DND-41 (cell line): ENCODE results near the gene NTN1.

Experiments used
- ATAC-seq: fragments of 200-7000 bp; cut with Tn5 transposase; 3 replicates; pipeline ENCODE4 v1.9.1; 2021; ENCODE audit warnings: low read depth; ENCODE audit not compliant: insufficient read depth
- DNase-seq: peaks from one replicate; pipeline ENCODE4 v3.0.0-alpha.2; 2020
- H2AFZ ChIP-seq: 2 replicates; pipeline ENCODE4 v1.6.0; 2012; ENCODE audit warnings: low read depth, low read length
- H3K27ac ChIP-seq: 2 replicates; pipeline ENCODE4 v1.5.1; 2012; ENCODE audit warnings: low read length, inconsistent platforms
- H3K27me3 ChIP-seq: fragments of 200-600 bp; sonication (generic); 2 replicates; pipeline ENCODE4 v1.6.0; 2012; ENCODE audit warnings: low read length, mild to moderate bottlenecking, inconsistent platforms; ENCODE audit not compliant: insufficient read depth, poor library complexity
- H3K36me3 ChIP-seq: 2 replicates; pipeline ENCODE4 v1.5.1; 2012; ENCODE audit warnings: low read length, inconsistent platforms; ENCODE audit not compliant: insufficient read depth
- H3K4me1 ChIP-seq: 2 replicates; pipeline ENCODE4 v1.5.1; 2012; ENCODE audit warnings: mild to moderate bottlenecking, low read length; ENCODE audit not compliant: insufficient read depth
- H3K4me2 ChIP-seq: 2 replicates; pipeline ENCODE4 v1.6.0; 2012; ENCODE audit warnings: mild to moderate bottlenecking, moderate library complexity, low read length, inconsistent platforms; ENCODE audit not compliant: insufficient read depth
- H3K4me3 ChIP-seq, 2 experiments: fragments of 200-600 bp in 1 of 2; shearing (Covaris generic) in 1 of 2; 2 replicates each; pipeline ENCODE4 v1.5.1; 2012 to 2016; ENCODE audit warnings: inconsistent platforms in 2 of 2, low read length in 2 of 2, mild to moderate bottlenecking in 2 of 2, low read depth in 1 of 2, moderate library complexity in 1 of 2
- H3K79me2 ChIP-seq: 2 replicates; pipeline ENCODE4 v1.6.0; 2012; ENCODE audit warnings: low read length, inconsistent platforms; ENCODE audit not compliant: insufficient read depth
- H3K9ac ChIP-seq: 2 replicates; pipeline ENCODE4 v1.6.0; 2012; ENCODE audit warnings: low read depth, mild to moderate bottlenecking, inconsistent platforms, low read length, moderate library complexity
- H3K9me3 ChIP-seq: 2 replicates; pipeline ENCODE4 v1.5.1; 2012; ENCODE audit warnings: low read length, moderate library complexity, mild to moderate bottlenecking, inconsistent platforms; ENCODE audit not compliant: insufficient read depth, severe bottlenecking
- H4K20me1 ChIP-seq: 2 replicates; pipeline ENCODE4 v1.6.0; 2012; ENCODE audit warnings: low read length; ENCODE audit not compliant: insufficient read depth
- CTCF ChIP-seq: IDR thresholded peaks from 2 replicates; pipeline ENCODE4 v1.5.1; 2012; ENCODE audit warnings: borderline replicate concordance, low read length, moderate library complexity, mild to moderate bottlenecking; ENCODE audit not compliant: poor library complexity, severe bottlenecking; ENCODE audit errors: extremely low read depth
- EZH2 ChIP-seq: IDR thresholded peaks from 3 replicates; pipeline ENCODE4 v1.6.1; 2012; ENCODE audit warnings: borderline replicate concordance, low read depth, mild to moderate bottlenecking, moderate library complexity, low read length, inconsistent platforms; ENCODE audit not compliant: severe bottlenecking

Gene NTN1

GRCh38 chr17:9211133-9211765, 189.9 kb downstream of the NTN1 start:
- no peak for TF ChIP-seq CTCF
- TF ChIP-seq EZH2: no peak
- Histone ChIP-seq H3K4me2 (no peak overlapping the region), H2AFZ (no peak overlapping the region), H3K4me1 (no peaks in the 10 kb centered on the region), H3K27me3 (no peaks in the 10 kb centered on the region), H4K20me1 (no peaks in the 10 kb centered on the region), H3K79me2 (no peaks in the 10 kb centered on the region), H3K27ac (no peak overlapping the region), H3K9ac (no peak overlapping the region), H3K9me3 (peaks cover 8% of the 10 kb centered on the region), H3K4me3 (no peak overlapping the region), H3K36me3 (no peaks in the 10 kb centered on the region)
- DNase-seq: no peak
- no peak for ATAC-seq

GRCh38 chr17:9212376-9213302, 191.3 kb downstream of the NTN1 start:
- H3K27ac ChIP-seq: no peak overlapping the region
- no peaks in the 10 kb centered on the region for H3K27me3 ChIP-seq
- H4K20me1 ChIP-seq: no peaks in the 10 kb centered on the region
- no peaks in the 10 kb centered on the region for H3K36me3 ChIP-seq
- H3K9ac ChIP-seq: no peak overlapping the region
- no peak overlapping the region for H2AFZ ChIP-seq
- H3K9me3 ChIP-seq: peaks cover 11% of the 10 kb centered on the region
- DNase-seq (no peak), ATAC-seq (no peak)
- TF ChIP-seq EZH2: no peak
- no peak for TF ChIP-seq CTCF
- H3K4me3 ChIP-seq: no peak overlapping the region
- no peaks in the 10 kb centered on the region for H3K79me2 ChIP-seq
- H3K4me2 ChIP-seq: no peak overlapping the region
- no peaks in the 10 kb centered on the region for H3K4me1 ChIP-seq

- no peak overlapping the region for H3K9ac ChIP-seq
- no peak overlapping the region for H3K27ac ChIP-seq
- no peak for DNase-seq
- TF ChIP-seq CTCF: no peak
- TF ChIP-seq EZH2: no peak
- no peak overlapping the region for H2AFZ ChIP-seq
- H3K79me2 ChIP-seq: no peaks in the 10 kb centered on the region
- H3K4me3 ChIP-seq: no peak overlapping the region
- H3K4me2 ChIP-seq: no peak overlapping the region
- peaks cover 11% of the 10 kb centered on the region for H3K9me3 ChIP-seq
- H3K36me3 ChIP-seq: no peaks in the 10 kb centered on the region
- no peaks in the 10 kb centered on the region for H4K20me1 ChIP-seq
- H3K27me3 ChIP-seq: no peaks in the 10 kb centered on the region
- H3K4me1 ChIP-seq: no peaks in the 10 kb centered on the region
- ATAC-seq: no peak
Observed at GRCh38 chr17:9213303-9213640, 192.0 kb downstream of the NTN1 start.
